ENCODE results near the gene ELAPOR2.

ELAPOR2 gene

GRCh38 chr7:87016606-87017005 is 42.8 kb downstream of the ELAPOR2 start:
- Histone ChIP-seq H3K9me3 (ENCODE audit: control insufficient read depth in 1 of 2, low read length in 2 of 2) (no peaks in the 10 kb centered on the region), H3K27ac (ENCODE audit: low read depth, low read length) (no peak overlapping the region), H3K4me3 (ENCODE audit: low read depth in 1 of 2, low read length in 2 of 2) (no peak overlapping the region), H3K27me3 (ENCODE audit: control insufficient read depth in 1 of 2, insufficient read depth in 2 of 2, low read length in 2 of 2) (no peaks in the 10 kb centered on the region), H3K4me1 (ENCODE audit: control insufficient read depth in 1 of 2, insufficient read depth in 2 of 2, low read length in 2 of 2) (no peaks in the 10 kb centered on the region), H3K9ac (ENCODE audit: low read depth in 1 of 2, low read length in 2 of 2) (no peak overlapping the region), H3K36me3 (ENCODE audit: control insufficient read depth in 1 of 2, insufficient read depth in 2 of 2, low read length in 2 of 2) (no peaks in the 10 kb centered on the region)

GRCh38 chr7:87013840-87014190 is 45.6 kb downstream of the ELAPOR2 start:
- Histone ChIP-seq H3K36me3 (ENCODE audit: control insufficient read depth in 1 of 2, insufficient read depth in 2 of 2, low read length in 2 of 2) (no peaks in the 10 kb centered on the region), H3K27me3 (ENCODE audit: control insufficient read depth in 1 of 2, insufficient read depth in 2 of 2, low read length in 2 of 2) (no peaks in the 10 kb centered on the region), H3K4me3 (ENCODE audit: low read depth in 1 of 2, low read length in 2 of 2) (no peak overlapping the region), H3K27ac (ENCODE audit: low read depth, low read length) (no peak overlapping the region), H3K9ac (ENCODE audit: low read depth in 1 of 2, low read length in 2 of 2) (no peak overlapping the region), H3K9me3 (ENCODE audit: control insufficient read depth in 1 of 2, low read length in 2 of 2) (no peaks in the 10 kb centered on the region), H3K4me1 (ENCODE audit: control insufficient read depth in 1 of 2, insufficient read depth in 2 of 2, low read length in 2 of 2) (no peaks in the 10 kb centered on the region)

- Histone ChIP-seq H3K4me3 (ENCODE audit: low read depth in 1 of 2, low read length in 2 of 2) (no peak overlapping the region), H3K9me3 (ENCODE audit: control insufficient read depth in 1 of 2, low read length in 2 of 2) (no peaks in the 10 kb centered on the region), H3K4me1 (ENCODE audit: control insufficient read depth in 1 of 2, insufficient read depth in 2 of 2, low read length in 2 of 2) (no peaks in the 10 kb centered on the region), H3K9ac (ENCODE audit: low read depth in 1 of 2, low read length in 2 of 2) (no peak overlapping the region), H3K27ac (ENCODE audit: low read depth, low read length) (no peak overlapping the region), H3K27me3 (ENCODE audit: control insufficient read depth in 1 of 2, insufficient read depth in 2 of 2, low read length in 2 of 2) (no peaks in the 10 kb centered on the region), H3K36me3 (ENCODE audit: control insufficient read depth in 1 of 2, insufficient read depth in 2 of 2, low read length in 2 of 2) (no peaks in the 10 kb centered on the region)
Observed at GRCh38 chr7:87013136-87013839, 46.2 kb downstream of the ELAPOR2 start.

Data from duodenal mucosa (tissue), 2 donors.